Measurements from ENCODE around the gene NCOA7.

GRCh38 chr6:125886021-125886420 is 95.3 kb downstream of the NCOA7 start:
- TF ChIP-seq CTCF (IDR thresholded peaks at IDR 0.05) (no peak), POLR2A (IDR thresholded peaks at IDR 0.05) (no peak)

Data from adrenal gland (tissue), 5 donors.